ENCODE measurements around the gene PCDH15.

DNA sequence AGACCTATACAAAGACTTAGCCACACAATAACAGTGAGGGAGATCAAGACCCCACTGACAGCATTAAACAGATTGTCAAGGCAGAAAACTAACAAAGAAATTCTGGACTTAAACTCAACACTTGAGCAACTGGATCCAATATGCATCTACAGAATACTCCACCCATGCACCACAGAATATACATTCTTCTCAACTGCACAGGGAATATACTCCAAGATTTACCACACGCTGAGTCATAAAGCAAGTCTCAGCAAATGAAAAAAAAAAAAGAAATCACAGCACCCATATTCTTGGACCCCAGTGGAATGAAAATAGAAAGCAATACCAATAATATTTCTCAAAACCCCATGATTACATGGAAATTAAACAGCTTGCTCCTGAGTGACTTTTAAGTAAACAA is 680.2 kb downstream of the PCDH15 start:
- TF ChIP-seq, protein P1, sequence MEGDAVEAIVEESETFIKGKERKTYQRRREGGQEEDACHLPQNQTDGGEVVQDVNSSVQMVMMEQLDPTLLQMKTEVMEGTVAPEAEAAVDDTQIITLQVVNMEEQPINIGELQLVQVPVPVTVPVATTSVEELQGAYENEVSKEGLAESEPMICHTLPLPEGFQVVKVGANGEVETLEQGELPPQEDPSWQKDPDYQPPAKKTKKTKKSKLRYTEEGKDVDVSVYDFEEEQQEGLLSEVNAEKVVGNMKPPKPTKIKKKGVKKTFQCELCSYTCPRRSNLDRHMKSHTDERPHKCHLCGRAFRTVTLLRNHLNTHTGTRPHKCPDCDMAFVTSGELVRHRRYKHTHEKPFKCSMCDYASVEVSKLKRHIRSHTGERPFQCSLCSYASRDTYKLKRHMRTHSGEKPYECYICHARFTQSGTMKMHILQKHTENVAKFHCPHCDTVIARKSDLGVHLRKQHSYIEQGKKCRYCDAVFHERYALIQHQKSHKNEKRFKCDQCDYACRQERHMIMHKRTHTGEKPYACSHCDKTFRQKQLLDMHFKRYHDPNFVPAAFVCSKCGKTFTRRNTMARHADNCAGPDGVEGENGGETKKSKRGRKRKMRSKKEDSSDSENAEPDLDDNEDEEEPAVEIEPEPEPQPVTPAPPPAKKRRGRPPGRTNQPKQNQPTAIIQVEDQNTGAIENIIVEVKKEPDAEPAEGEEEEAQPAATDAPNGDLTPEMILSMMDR (IDR thresholded peaks at IDR 0.05 in 4 of 5, conservative IDR thresholded peaks at IDR 0.05 in 1 of 5) = no peak
- no peak for TF ChIP-seq POLR2A (IDR thresholded peaks at IDR 0.05)
